Vagina (tissue), 2 donors: ENCODE measurements around the gene SRCIN1. TPM values are rescaled to one million over a fixed set of nuclear protein-coding genes. Genes with fewer than 3 reads are reported as not detected.

Experiments used
- DNase-seq, 2 donors: peaks; one replicate each; pipeline ENCODE4 v3.0.0-alpha.2; 2017; ENCODE audit errors: extremely low spot score in 2 of 2
- H3K27ac ChIP-seq: fragments of 200-600 bp; sonication (generic); one replicate; pipeline ENCODE4 v1.5.1; 2019
- H3K27me3 ChIP-seq: fragments of 200-600 bp; sonication (generic); one replicate; pipeline ENCODE4 v1.5.1; 2019
- H3K36me3 ChIP-seq, 2 donors: fragments of 200-600 bp; sonication (generic); one replicate each; pipeline ENCODE4 v1.5.1; 2017 to 2019
- H3K4me1 ChIP-seq: fragments of 200-600 bp; sonication (generic); one replicate; pipeline ENCODE4 v1.5.1; 2019
- H3K4me3 ChIP-seq, 2 donors: fragments of 200-600 bp; sonication (generic); 1 replicate in 1 of 2; 2 replicates in 1 of 2; pipeline ENCODE4 v1.5.1; 2016 to 2019
- H3K9me3 ChIP-seq: fragments of 200-600 bp; sonication (generic); one replicate; pipeline ENCODE4 v1.5.1; 2019
- CTCF ChIP-seq, 3 experiments: fragments of 450-650 bp in 2 of 3; fragments of 200-600 bp in 1 of 3; sonication (generic) in 1 of 3; IDR thresholded peaks; one replicate each; pipeline ENCODE4 v1.5.1; 2017 to 2019; ENCODE audit warnings: antibody characterized with exemption in 3 of 3, mild to moderate bottlenecking in 2 of 3, moderate library complexity in 2 of 3
- POLR2A ChIP-seq, 2 donors: fragments of 450-650 bp; IDR thresholded peaks; one replicate each; pipeline ENCODE4 v1.6.1; 2017; ENCODE audit warnings: antibody characterized with exemption in 2 of 2, mild to moderate bottlenecking in 2 of 2, moderate library complexity in 2 of 2
- POLR2AphosphoS5 ChIP-seq, 2 donors: sonication (generic); formaldehyde crosslinking; IDR thresholded peaks; one replicate each; pipeline ENCODE4 v1.9.0; 2017; ENCODE audit warnings: antibody characterized with exemption in 2 of 2, mild to moderate bottlenecking in 2 of 2, low read depth in 1 of 2; ENCODE audit not compliant: insufficient read depth in 1 of 2
- intact Hi-C: fragments of 100-400 bp; cut with DNase I; formaldehyde crosslinking; loops from one replicate; pipeline ENCODE4 v1.15.1; 2023
- total RNA-seq: library from RNA; depleted of rRNA; stranded (reverse); fragments of >200 nt; gene quantifications from one replicate; pipeline ENCODE4 v1.2.3, GENCODE V29; 2016

Gene SRCIN1
- total RNA-seq, 1 donor from 2014 or later = 5.2 TPM

- Histone ChIP-seq H3K9me3 (no peaks in the 10 kb centered on the region), H3K27ac (no peak overlapping the region), H3K36me3 (no peaks in the 10 kb centered on the region), H3K4me1 (peaks cover 19% of the 10 kb centered on the region), H3K27me3 (peaks cover 16% of the 10 kb centered on the region), H3K4me3 (no peak overlapping the region)
- TF ChIP-seq POLR2AphosphoS5 (IDR thresholded peaks at IDR 0.05; ENCODE audit: insufficient read depth in 1 of 2, low read depth in 1 of 2) = no peak
- intact Hi-C loops = no loop called here
- no peak for DNase-seq
These were observed 3.7 kb upstream of the SRCIN1 start for GRCh38 chr17:38609280-38610031.

GRCh38 chr17:38608648-38609047, 2.9 kb upstream of the SRCIN1 start:
- intact Hi-C loops = no loop called here
- DNase-seq = no peak
- Histone ChIP-seq H3K4me1 (peaks cover 19% of the 10 kb centered on the region), H3K27ac (no peak overlapping the region), H3K36me3 (no peaks in the 10 kb centered on the region), H3K9me3 (no peaks in the 10 kb centered on the region), H3K27me3 (peaks cover 16% of the 10 kb centered on the region), H3K4me3 (no peak overlapping the region)
- TF ChIP-seq POLR2A (IDR thresholded peaks at IDR 0.05) = no peak
- no peak for TF ChIP-seq POLR2AphosphoS5 (IDR thresholded peaks at IDR 0.05; ENCODE audit: insufficient read depth in 1 of 2, low read depth in 1 of 2)
- TF ChIP-seq CTCF (IDR thresholded peaks at IDR 0.05) = no peak

GRCh38 chr17:38606646-38607611, 1.2 kb upstream of the SRCIN1 start:
- TF ChIP-seq POLR2AphosphoS5 (IDR thresholded peaks at IDR 0.05; ENCODE audit: insufficient read depth in 1 of 2, low read depth in 1 of 2) = no peak
- no peak for TF ChIP-seq POLR2A (IDR thresholded peaks at IDR 0.05)
- no peak for TF ChIP-seq CTCF (IDR thresholded peaks at IDR 0.05)
- Histone ChIP-seq H3K36me3 (no peaks in the 10 kb centered on the region), H3K27me3 (peaks cover 16% of the 10 kb centered on the region), H3K9me3 (no peaks in the 10 kb centered on the region), H3K27ac (no peak overlapping the region), H3K4me3 (peak overlapping the region; percentile 49 to 51), H3K4me1 (peaks cover 28% of the 10 kb centered on the region)
- intact Hi-C loops = no loop called here
- DNase-seq = no peak

- Histone ChIP-seq H3K27ac (no peak overlapping the region), H3K36me3 (no peaks in the 10 kb centered on the region), H3K27me3 (peaks cover 16% of the 10 kb centered on the region), H3K4me3 (peak overlapping the region; percentile 49 to 51), H3K9me3 (no peaks in the 10 kb centered on the region), H3K4me1 (peaks cover 32% of the 10 kb centered on the region)
- TF ChIP-seq CTCF (IDR thresholded peaks at IDR 0.05) = no peak
- TF ChIP-seq POLR2A (IDR thresholded peaks at IDR 0.05) = no peak
- TF ChIP-seq POLR2AphosphoS5 (IDR thresholded peaks at IDR 0.05; ENCODE audit: insufficient read depth in 1 of 2, low read depth in 1 of 2) = no peak
- no peak for DNase-seq
- intact Hi-C loops = no loop called here
These were observed 326 bp downstream of the SRCIN1 start for GRCh38 chr17:38605411-38605840.

- Histone ChIP-seq H3K27ac (no peak overlapping the region), H3K4me1 (peaks cover 32% of the 10 kb centered on the region), H3K27me3 (peaks cover 16% of the 10 kb centered on the region), H3K9me3 (no peaks in the 10 kb centered on the region), H3K4me3 (peak overlapping the region in 1 of 2 donors; percentile 51), H3K36me3 (no peaks in the 10 kb centered on the region)
- intact Hi-C loops = no loop called here
- no peak for DNase-seq
- TF ChIP-seq POLR2A (IDR thresholded peaks at IDR 0.05) (no peak), POLR2AphosphoS5 (IDR thresholded peaks at IDR 0.05; ENCODE audit: insufficient read depth in 1 of 2, low read depth in 1 of 2) (no peak), CTCF (IDR thresholded peaks at IDR 0.05) (no peak)
These were observed 1.0 kb downstream of the SRCIN1 start for GRCh38 chr17:38604479-38605403.
